COLO829 (cell line): ENCODE results near the gene ASB1.
"Not testable (repeated sequence)": the region's sequence is repeated elsewhere in the genome, so short reads cannot be mapped to it uniquely, and the experiment has no call there.

Experiments used
- DNase-seq: peaks from one replicate; pipeline ENCODE4 v3.0.0; 2012; ENCODE audit warnings: low spot score

The ASB1 gene

GRCh38 chr2:238423561-238424312 lies 3.0 kb upstream of the ASB1 start:
- DNase-seq: no peak

- DNase-seq: no peak
These were observed 2.4 kb upstream of the ASB1 start for GRCh38 chr2:238424313-238424700.

- DNase-seq: no peak
These were observed 1.2 kb upstream of the ASB1 start for GRCh38 chr2:238425505-238425978.

- peak; percentile 34 for DNase-seq
These were observed 654 bp upstream of the ASB1 start for GRCh38 chr2:238425979-238426567.

GRCh38 chr2:238427435-238428162 lies 872 bp downstream of the ASB1 start:
- DNase-seq: peak; percentile 12

- no peak for DNase-seq
These were observed 2.1 kb downstream of the ASB1 start for GRCh38 chr2:238428866-238429265.

- no peak for DNase-seq
These were observed 4.1 kb downstream of the ASB1 start for GRCh38 chr2:238430781-238431180.

- DNase-seq: no peak
These were observed 4.7 kb downstream of the ASB1 start for GRCh38 chr2:238431456-238431855.

- no peak for DNase-seq
These were observed 6.7 kb downstream of the ASB1 start for GRCh38 chr2:238433300-238433915.

- no peak for DNase-seq
These were observed 7.5 kb downstream of the ASB1 start for GRCh38 chr2:238433941-238434845.

GRCh38 chr2:238434846-238435751 lies 8.4 kb downstream of the ASB1 start:
- no peak for DNase-seq

GRCh38 chr2:238435752-238436096 lies 9.0 kb downstream of the ASB1 start:
- DNase-seq: no peak

GRCh38 chr2:238438856-238439849 lies 12.4 kb downstream of the ASB1 start:
- DNase-seq: no peak

- DNase-seq: no peak
These were observed 13.2 kb downstream of the ASB1 start for GRCh38 chr2:238439917-238440316.

GRCh38 chr2:238440331-238440730 lies 13.6 kb downstream of the ASB1 start:
- no peak for DNase-seq

- DNase-seq: no peak
These were observed 14.0 kb downstream of the ASB1 start for GRCh38 chr2:238440767-238441166.

- no peak for DNase-seq
These were observed 14.8 kb downstream of the ASB1 start for GRCh38 chr2:238441262-238442114.

GRCh38 chr2:238442257-238442656 lies 15.5 kb downstream of the ASB1 start:
- DNase-seq: not testable (repeated sequence)
